GOT3 (cell line): ENCODE results near the gene POLR1A.

Source experiments
- DNase-seq: peaks from one replicate; lab custom pipeline; 2025; ENCODE audit warnings: mixed read lengths; lab: John Stamatoyannopoulos, UW

Gene POLR1A

DNA sequence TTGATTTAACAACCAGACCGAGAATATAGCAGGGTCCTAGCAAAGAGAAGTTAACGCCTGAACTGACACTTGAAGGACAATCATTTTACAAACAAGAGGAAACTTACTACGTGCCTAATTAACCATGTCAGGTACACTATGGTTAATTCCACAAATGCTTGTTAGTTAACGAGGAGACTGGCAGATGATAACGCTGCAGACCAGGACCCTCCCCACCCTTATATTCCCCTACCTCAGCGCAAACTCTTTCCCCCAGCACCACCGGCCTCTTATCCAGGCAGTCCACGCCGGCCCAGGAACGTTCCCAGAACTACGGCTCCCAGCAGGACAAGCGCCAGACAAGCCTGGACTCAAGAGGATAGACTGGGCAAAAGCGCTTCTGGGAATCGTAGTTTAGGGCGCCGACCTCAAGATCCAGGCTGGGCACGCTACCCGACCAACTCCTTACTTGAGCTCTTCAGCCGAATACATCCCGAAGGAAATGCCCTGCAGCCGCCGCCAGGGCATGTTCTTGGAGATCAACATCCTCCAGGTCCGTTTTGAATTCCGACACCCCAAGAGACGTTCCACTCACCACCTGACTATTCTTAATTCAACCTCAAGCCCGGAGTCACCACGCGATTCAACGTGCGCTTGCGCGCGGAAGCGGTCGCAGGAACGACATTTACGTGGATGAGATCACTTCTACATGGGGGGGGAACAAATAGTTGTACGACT is at the start of gene POLR1A:
Gene POLR1A (minus strand): TSS at position 635 of the 717 bp plus-strand sequence. CDS start 110 bp downstream, at position 525.
- DNase-seq, result peak; percentile 75

DNA sequence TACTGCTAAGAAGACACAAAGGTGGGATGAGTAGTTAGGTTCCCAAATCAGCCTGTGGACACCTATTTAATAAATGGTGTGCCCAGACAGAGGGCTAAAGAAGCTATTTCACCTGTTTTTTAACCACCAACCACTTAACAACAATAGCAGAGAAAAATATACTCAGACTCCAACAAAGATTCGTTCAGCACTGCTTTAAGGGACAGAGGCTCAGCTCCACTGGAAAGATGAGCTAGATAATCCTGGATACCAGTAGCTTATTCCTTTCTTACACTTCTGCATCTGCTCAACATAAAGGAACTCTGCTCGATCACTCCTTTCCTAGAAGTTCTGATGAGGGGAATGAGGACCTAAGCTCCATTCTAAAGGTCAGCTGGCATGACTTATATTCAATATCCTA is 44.8 kb upstream of the POLR1A start:
- no peak for DNase-seq

DNA sequence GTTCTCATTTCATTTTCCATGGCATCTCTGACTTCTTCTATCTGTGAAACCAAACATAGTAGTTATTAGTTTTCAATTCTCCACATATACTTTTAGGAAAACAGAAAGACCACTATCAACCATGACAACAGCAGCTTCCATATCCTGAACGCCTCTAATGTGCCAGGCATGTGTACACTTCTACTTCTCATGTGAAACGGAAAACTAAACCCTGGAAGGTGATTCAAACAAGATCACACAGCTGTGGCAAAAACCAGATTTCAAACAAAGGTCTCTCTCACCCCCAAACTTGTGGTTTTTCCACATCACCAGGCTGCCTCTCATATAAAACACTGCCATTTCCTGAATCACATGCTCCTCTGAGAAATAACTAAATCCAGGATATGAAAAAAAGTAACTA is 42.1 kb upstream of the POLR1A start:
- DNase-seq, result no peak

DNA sequence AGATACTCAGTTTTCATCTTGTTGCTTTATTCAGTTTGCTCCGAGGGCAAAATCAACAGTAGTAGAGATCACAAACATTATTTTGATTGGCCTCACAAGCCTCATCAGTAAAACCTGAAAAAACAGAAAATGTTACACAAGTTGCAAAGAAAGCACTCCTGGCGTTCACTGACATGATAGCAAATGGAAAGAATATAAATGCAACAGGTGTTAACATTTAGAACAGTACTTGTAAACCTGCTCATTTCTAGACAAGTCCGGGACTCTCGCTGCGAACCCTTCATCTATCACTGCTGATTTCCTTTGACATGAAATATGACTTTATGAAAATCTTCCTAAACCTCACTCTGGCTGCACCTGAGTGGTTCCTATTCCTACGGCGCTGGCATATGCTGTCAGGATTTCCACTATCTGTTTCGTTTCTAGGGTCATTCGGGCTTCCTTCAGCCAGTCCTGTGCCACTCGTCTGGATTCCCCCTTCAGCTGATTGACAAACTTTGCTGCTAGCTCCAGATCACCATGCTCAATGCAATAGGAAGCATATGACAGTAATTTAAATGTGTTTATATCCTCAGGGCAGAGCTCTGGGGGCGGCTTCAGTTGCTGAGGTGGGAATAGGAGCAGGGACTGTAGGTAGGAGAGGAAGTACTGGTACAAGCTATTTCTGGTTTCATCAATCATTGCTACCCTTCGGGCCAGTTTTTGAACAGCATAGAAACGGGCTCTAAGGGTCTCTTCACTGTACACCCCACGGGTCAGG is 38.4 kb upstream of the POLR1A start:
- no peak for DNase-seq

DNA sequence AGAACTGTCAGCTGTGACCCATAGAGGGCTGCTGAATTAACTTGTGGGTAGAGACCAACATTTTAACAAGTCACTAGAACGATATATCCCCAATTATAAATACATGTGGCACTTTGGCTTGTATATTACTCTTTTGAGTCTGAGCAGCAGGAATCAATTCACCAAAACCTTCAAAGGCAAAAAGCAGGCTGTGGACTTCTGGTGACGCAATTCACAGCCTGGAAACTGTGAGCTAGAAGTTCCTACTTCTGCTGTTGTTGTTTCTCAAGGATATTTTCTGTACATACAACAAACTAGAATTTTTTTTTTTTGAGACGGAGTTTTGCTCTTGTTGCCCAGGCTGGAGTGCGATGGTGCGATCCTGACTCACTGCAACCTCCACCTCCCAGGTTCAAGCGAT is 37.6 kb upstream of the POLR1A start:
- DNase-seq, result no peak

DNA sequence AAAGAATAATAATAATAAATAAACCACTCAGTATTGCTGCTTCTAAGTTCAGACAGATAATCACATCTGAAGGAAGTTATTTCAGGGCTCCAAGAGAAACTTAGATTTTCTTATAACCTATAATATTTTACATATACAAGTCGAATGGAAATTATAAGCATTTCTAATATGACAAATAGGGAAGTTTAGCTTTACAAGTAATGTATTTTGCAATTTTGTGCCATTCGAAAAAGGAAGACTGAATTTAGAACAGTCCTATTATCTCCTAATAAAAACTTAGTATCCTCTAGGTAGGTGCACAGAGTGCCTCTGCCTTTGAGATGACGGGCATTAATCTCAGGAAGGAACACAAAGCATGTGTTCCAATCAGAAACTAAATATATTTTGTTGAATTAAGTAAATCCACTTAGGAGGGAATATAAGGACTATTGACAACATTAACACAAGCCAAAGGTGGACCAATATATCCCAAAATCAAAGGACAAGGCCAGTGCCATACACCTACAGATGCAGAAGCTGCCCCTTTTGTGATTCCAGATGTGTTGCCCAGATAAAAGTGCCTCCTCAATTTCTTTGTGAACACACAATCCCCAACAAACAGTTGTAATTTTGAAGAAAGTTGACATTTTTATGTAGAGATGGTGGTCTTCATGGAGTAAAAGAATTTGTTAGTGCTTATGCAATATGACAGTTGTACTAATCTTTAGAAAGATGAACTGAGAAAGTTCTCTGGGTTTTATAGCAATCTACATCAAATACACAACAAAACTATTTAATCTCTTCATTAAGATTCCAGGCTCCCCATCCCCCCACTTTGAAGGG is 37.0 kb upstream of the POLR1A start:
- no peak for DNase-seq

DNA sequence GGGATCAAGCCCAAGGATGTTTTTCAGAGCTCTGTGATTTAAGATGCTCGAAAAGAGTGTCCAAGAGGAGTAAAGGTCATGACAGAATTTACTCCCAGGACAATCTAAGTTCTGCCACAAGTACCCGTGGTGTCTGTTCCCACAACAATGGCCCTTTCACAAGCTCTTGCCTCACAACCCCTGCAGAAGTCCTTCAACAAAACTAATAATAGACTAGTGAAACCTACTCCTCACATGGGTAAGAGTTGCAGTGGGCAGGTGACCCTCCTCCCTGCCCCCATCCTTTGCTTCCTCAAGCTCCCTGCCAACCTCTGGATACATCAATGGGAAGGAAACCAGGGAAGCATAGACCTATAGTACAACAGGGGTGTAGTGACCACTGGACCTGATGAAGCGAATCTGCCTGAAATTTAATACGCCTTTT is 35.3 kb upstream of the POLR1A start:
- DNase-seq, result no peak

DNA sequence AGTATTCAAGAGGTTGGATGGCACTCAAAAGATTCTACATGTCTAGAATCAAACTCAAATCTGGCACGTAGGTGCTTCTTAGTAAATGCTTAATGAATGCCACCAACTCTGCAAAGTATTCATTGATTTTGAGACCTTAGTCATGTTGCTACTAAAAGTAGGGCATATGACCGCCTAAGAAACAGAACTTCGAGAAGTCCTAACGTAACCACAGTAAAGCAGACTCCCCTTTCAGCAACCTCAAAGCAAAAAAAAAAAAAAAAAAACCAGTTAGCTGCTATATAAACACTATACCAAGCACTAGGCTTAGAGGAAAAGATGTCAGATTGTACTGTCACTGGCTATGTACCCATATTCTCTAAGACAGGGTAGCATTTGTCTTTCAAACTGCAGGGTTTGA is 34.3 kb upstream of the POLR1A start:
- no peak for DNase-seq

DNA sequence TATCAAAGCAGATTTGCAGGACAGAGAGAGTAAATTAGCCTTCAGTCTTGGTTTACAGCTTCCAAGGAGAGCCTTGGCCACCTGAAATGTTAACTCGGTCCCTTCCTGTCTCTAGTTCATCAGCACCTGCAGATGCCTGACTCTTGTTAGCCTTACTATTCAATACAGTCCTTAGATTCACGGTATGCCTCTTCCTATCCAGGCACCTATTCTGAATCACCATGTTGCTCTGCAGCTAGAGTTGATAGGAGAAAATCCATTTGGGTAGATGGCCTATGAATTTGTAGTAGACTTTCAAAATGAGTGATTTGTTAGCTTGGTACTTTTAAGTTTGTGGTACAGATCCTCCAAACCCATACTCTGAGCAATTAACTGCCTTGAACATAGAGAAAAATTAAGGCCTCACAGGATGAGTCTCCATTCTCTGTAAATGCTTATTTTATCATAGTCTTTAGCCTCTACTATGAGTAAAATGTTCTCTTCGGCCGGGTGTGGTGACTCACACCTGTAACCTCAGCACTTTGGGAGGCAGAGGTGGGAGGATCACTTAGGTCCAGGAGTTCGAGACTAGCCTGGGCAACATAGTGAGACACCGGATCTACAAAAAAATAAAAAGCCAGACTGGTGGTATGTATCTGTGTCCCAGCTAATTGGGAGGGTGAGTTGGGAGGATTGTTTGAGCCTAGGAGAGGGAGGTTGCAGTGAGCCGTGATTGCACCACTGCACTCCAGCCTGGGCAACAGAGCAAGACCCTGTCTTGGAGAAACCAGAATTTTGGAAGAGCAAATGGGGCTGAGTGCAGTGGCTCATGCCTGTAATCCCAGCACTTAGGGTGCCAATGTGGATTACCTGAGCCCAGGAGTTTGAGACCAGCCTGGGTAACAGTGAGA is 33.3 kb upstream of the POLR1A start:
- DNase-seq, result no peak

DNA sequence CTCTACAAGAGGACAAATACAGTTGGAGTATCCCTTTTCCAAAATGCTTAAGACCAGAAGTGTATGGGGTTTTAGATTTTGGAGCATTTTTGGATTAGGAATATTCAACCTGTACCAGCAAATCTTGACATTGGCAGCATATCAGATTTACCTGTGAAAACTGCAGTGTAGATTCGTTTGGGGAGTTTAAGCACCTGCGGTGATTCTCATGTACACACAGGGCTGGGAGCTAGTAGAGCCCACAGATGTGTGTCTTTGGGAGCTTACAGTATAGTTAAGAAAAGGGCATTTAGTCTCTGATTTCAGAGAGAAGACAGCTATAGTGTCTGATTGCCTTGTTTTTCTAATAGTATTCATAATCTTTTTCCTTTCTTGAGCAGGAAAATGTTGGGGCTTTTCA is 30.5 kb upstream of the POLR1A start:
- DNase-seq, result no peak

DNA sequence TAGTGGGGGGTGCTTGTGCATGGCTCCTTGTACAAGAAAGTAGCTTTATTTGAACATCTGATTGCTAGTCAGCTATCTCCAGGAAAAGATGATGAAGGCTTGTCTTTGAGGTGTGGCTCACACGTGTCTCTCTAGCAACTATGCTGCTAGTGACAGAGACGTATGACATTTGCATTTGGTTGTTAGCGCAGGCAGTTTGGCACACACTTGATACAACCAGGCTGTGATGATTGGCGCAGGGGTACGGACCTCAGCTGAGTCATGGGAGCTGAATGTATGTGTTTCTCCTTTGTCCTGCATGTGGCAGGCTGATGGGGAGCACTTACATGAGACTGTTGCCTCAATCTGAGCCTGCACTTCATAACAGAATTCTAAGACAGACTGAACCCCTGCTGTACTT is 30.0 kb upstream of the POLR1A start:
- DNase-seq, result no peak

DNA sequence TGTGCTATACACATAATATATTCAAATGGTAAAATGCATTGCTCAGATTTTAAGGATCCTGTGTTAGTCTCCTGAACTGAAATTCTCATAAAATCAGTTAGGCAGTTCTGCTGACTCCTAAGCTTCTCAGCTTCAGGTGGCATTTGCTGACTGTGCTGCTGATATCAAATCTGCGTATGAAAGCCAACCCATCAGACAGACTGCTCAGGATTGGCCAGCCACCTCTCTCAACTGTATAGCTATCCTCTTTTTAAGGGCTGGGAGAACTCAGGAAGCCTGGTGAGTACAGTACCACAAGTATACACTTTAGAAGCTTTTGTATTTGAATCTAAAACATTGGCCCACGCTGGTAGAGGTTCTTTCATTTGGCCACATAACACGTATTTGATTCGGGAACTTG is 29.0 kb upstream of the POLR1A start:
- DNase-seq, result no peak

DNA sequence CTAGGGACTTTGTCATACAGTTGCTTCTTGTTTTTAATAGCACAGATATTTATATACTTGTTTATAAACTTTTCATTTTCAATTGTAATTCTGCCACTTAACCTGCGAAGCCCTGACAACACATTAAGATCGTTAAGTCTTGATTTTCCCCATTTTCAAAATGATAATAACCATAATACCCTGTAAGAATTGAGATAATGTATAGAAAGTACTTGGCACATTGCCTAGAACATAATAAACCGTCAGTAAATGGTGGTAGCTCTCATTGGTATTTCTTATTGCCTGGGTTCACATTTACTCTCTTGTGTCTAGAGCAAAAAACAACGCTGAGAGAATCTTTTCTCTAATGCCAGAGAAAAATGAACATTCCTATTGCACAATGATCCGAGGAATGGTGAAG is 19.0 kb upstream of the POLR1A start:
- DNase-seq, result no peak

DNA sequence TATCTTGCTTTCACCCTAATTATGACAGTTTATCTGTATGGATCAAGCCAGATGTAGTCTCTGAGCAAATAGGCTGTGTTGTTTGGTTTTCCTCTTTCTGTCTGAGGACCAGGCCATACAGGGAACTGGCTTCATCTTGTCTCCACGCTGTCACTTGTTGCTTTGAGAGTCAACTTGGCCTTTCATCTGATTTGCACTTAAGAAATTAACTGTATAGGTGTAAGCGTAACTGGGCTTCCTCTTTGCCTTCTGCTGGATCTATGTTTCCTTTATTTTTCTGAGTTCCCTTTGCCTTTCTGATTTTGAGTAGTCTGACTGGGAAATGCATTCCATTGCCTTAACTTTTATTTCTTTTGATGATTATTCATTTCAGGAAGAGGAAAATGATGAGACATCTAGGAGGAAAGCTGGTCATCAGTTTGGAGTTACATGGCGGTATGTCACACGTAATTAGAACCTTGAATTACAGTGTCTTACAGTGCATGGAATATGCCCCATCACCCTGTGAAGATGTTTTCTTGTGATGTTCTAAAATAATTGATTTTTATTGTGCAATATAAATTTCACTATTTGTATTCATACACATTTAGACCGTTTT is 17.7 kb upstream of the POLR1A start:
- DNase-seq, result no peak

DNA sequence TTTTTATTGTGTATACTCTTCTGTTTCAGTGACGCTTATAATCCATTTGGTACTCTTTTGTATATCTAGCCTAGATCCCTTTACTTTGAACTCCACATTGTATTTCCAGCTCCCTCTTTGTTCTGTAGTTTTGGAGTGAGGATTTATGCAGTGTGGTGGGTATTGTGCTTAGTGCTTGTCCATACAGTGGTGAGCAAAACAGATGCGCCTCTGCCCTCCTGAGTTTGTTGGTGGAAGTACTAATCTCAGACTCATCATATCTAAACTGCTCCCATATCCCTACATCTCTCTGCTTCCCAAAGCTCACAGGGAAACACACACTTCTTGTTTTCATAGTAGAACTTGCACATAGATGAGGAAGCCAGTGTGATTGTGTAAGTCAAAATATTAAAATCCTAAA is 12.4 kb upstream of the POLR1A start:
- no peak for DNase-seq

DNA sequence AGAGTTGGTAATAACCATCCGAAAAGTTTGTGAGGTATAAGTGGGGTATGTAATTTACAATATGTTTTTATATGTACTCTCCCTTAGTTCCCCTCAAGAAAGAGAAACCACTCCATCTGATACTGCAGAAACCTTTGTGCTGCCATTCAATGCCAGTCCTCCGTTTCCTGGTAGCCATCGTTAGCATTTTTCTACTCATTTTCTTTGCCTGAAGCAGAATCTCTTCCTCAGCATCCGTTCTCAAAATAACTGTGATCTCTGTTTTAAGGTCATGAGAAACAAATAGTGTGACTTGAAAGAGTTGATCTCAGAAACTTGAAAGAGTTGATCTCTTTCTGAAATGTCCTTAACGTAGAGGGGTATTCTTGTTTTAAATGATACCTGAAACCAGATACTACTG is 1.3 kb upstream of the POLR1A start:
- DNase-seq, result no peak

DNA sequence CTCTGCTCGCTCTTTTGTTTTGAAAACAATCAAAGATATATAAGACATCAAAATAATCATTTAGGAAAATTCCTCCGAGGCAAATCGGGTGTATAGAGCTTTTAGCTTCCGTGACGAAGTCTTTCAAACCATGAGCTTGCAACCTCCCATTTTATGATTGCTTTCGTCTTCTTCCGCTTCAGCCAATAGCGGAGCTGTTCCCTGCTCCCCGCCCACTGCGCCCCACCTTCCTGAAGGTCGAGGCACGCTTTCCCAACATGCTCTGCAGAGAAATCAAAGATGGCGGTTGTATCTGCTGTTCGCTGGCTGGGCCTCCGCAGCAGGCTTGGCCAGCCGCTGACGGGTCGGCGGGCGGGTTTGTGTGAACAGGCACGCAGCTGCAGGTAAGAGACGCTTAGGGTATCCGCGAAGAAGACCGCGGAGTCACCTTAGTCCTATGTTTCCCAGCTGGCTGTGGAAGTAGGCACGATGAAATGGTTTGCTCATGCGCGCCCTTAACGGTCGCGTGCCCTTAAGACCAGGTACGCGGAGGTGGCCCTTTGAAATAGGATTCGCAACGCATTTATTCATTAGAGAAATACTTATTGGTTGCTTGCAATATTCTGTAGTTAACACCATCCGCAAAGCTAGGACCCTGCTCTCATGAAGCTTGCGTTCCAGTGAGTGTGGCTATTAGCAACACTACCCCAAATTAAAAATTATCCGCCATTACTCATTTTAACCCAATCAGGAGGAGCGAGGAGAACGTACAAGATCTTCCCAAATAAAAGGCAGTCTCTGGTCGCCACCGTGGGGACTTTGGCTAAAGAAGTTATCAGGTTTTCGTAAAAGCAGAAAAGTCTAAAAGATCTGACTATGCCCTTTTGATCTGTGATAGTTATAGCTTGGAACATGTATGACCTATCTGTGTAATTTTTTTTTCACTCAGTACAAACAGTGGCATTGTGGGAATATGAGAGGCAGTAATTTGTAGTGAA is 571 bp upstream of the POLR1A start, which contains the start of gene PTCD3:
Gene PTCD3 (plus strand): TSS at position 267 of the 977 bp plus-strand sequence. CDS start 13 bp downstream, at position 280.
- DNase-seq, result peak; percentile 73

DNA sequence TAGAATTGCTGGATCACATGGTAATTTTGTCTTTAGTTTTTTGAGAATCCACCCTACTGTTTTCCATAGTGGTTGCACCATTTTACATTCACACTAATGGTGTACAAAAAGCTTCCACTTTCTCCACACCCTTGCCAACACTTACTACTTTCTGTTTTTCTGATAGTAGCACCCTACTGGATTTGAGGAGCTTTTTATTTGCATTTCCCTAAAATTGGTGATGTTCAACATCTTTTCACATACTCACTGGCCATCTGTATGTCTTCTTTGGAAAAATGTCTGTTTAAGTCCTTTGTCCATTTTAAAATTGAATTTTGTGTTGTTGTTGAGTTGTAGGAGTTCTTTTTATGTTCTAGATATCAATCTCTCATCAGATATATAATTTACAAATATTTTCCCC is 3.5 kb downstream of the POLR1A start:
- no peak for DNase-seq

DNA sequence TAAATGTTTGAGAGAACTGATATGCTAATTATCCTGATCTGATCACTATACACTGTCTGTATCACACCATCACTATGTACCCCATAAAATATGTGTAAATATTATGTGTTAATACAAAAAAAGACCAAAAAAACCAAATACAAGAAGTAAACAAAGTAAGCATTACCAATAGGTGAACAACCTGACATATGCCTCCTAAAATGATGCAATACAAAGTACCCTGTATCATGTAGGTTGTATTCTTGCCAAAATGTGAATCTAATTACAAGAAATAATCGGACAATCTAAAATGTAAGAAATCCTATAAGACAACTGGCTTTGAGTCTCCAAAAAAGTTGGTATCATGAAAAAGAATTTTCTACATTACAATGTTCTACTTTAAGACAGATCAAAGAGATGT is 7.8 kb downstream of the POLR1A start:
- no peak for DNase-seq
